Measurements from ENCODE around the gene UQCR10. TPM values are rescaled to one million over a fixed set of nuclear protein-coding genes. Genes with fewer than 3 reads are reported as not detected.

Gene UQCR10
- total RNA-seq, 1 donor from 2014 or later = 77.4 TPM

DNA sequence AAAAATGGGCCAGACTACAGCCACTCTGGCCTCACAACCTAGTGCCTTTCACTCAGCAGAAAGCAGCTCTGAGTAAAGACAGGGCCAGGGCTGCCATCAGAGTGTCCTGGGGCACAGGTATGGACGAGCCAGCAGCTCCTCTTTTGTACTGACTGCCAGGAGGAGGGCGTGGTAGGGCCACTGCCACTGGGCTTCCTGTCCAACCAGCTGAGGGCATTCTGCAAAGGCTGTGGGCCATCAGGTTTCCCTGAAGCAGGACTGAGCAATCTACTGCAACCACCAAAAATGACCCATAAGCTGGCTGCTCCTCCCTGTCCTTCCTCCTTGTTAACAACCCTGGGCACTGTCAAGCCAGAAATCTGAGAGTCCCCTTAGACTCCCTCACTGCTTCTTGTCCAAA is 37.8 kb downstream of the UQCR10 start:
- DNase-seq (ENCODE audit: extremely low spot score, unreplicated experiment) = no peak
- Mint-ChIP-seq H3K27me3 (ENCODE audit: unreplicated experiment) (no peaks in the 10 kb centered on the region), H3K4me3 (ENCODE audit: unreplicated experiment) (no peak overlapping the region), H3K27ac (ENCODE audit: unreplicated experiment) (no peak overlapping the region), H3K9me3 (ENCODE audit: unreplicated experiment) (no peaks in the 10 kb centered on the region), H3K4me1 (ENCODE audit: unreplicated experiment) (no peaks in the 10 kb centered on the region), H3K36me3 (ENCODE audit: unreplicated experiment) (peaks cover 41% of the 10 kb centered on the region)
- TF ChIP-seq, protein P1, sequence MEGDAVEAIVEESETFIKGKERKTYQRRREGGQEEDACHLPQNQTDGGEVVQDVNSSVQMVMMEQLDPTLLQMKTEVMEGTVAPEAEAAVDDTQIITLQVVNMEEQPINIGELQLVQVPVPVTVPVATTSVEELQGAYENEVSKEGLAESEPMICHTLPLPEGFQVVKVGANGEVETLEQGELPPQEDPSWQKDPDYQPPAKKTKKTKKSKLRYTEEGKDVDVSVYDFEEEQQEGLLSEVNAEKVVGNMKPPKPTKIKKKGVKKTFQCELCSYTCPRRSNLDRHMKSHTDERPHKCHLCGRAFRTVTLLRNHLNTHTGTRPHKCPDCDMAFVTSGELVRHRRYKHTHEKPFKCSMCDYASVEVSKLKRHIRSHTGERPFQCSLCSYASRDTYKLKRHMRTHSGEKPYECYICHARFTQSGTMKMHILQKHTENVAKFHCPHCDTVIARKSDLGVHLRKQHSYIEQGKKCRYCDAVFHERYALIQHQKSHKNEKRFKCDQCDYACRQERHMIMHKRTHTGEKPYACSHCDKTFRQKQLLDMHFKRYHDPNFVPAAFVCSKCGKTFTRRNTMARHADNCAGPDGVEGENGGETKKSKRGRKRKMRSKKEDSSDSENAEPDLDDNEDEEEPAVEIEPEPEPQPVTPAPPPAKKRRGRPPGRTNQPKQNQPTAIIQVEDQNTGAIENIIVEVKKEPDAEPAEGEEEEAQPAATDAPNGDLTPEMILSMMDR (IDR thresholded peaks at IDR 0.05) = no peak

DNA sequence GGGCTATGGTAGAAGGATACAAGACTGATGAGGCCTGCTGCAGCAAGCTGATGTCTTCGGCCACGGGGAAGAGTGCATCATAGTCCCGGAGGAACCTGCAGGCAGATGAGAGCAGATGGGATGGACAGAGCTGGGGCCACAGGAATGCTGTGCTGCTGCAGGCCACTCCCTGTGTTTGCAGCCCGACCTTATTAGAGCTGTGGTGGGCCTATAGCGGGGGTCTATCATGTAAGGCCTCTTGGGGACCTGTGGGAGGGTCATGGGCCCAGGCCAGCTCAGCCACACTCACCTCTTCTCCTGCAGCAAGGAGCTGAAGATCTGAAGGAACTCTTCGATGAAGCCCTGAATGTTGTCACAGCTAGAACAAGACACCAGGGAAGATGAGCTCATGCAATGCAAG is 39.0 kb downstream of the UQCR10 start:
- DNase-seq (ENCODE audit: extremely low spot score, unreplicated experiment) = no peak
- peaks cover 33% of the 10 kb centered on the region for H3K36me3 Mint-ChIP-seq (ENCODE audit: unreplicated experiment)
- no peak overlapping the region for H3K27ac Mint-ChIP-seq (ENCODE audit: unreplicated experiment)
- H3K4me3 Mint-ChIP-seq (ENCODE audit: unreplicated experiment) = no peak overlapping the region
- TF ChIP-seq, protein P1 (IDR thresholded peaks at IDR 0.05) = no peak
- H3K9me3 Mint-ChIP-seq (ENCODE audit: unreplicated experiment) = no peaks in the 10 kb centered on the region
- no peaks in the 10 kb centered on the region for H3K27me3 Mint-ChIP-seq (ENCODE audit: unreplicated experiment)
- no peaks in the 10 kb centered on the region for H3K4me1 Mint-ChIP-seq (ENCODE audit: unreplicated experiment)

DNA sequence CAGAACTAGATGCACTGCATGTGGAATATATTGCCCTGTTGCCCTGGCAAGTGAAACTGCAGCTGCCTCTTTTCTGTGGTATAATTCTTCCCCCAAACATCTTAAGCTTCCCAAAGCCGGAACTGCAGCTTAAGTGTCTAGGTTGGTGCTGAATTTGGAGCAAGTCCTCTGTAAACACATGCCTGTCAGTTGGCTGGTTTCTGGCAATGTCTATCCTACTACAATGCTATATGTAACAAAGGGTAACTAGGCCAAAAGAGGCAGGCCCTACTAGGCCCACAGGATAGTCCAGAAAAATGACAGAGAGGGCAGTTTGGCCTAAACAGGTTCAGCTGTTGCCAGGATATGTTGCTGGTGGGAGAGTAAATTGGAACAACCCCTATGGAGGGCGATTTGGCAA is 43.0 kb downstream of the UQCR10 start:
- DNase-seq (ENCODE audit: extremely low spot score, unreplicated experiment) = no peak
- no peaks in the 10 kb centered on the region for H3K4me1 Mint-ChIP-seq (ENCODE audit: unreplicated experiment)
- H3K9me3 Mint-ChIP-seq (ENCODE audit: unreplicated experiment) = no peaks in the 10 kb centered on the region
- H3K4me3 Mint-ChIP-seq (ENCODE audit: unreplicated experiment) = no peak overlapping the region
- no peaks in the 10 kb centered on the region for H3K27me3 Mint-ChIP-seq (ENCODE audit: unreplicated experiment)
- TF ChIP-seq, protein P1 (IDR thresholded peaks at IDR 0.05) = no peak
- no peak overlapping the region for H3K27ac Mint-ChIP-seq (ENCODE audit: unreplicated experiment)
- H3K36me3 Mint-ChIP-seq (ENCODE audit: unreplicated experiment) = peaks cover 46% of the 10 kb centered on the region

DNA sequence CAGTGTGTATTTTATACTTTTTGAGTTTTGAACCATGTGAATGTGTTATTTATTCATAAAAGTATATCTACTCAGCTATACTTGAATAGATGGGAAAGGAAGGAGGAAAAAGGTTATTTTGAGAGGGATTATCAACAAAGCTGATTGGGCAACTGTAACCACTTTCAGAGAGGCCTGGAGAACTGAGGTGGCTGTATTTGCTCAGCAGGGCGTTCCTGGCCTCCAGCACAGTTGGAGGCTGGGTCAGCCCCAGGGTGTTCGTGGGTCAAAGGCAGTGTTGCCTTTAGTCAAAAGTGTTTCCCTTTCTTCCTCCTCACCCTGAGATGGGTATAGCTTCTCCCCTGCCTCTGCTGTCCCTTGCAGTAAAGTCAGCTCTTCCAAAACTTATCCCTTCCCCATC is 44.2 kb downstream of the UQCR10 start:
- Mint-ChIP-seq H3K36me3 (ENCODE audit: unreplicated experiment) (peaks cover 43% of the 10 kb centered on the region), H3K27ac (ENCODE audit: unreplicated experiment) (no peak overlapping the region), H3K4me1 (ENCODE audit: unreplicated experiment) (no peaks in the 10 kb centered on the region), H3K27me3 (ENCODE audit: unreplicated experiment) (no peaks in the 10 kb centered on the region), H3K4me3 (ENCODE audit: unreplicated experiment) (no peak overlapping the region), H3K9me3 (ENCODE audit: unreplicated experiment) (no peaks in the 10 kb centered on the region)
- DNase-seq (ENCODE audit: extremely low spot score, unreplicated experiment) = no peak
- TF ChIP-seq, protein P1 (IDR thresholded peaks at IDR 0.05) = no peak

DNA sequence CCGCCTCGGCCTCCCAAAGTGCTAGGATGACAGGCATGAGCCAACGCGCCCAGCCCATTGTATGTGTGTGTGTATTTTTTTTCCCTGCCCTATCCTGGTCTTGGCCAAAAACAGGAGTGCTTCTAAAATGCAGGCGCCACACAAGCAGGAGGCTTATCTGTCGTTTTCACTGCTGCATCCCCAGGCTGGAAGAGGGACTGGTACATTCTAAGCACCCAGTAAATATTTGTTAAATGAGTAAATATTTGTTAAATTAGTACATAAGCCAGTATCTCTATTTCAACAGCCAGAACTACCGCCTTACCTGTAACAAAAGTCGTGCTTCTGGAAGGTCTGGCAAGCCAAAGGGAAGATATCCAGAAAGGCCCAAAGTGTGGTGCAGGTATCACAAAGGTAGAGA is 46.0 kb downstream of the UQCR10 start:
- no peak overlapping the region for H3K4me3 Mint-ChIP-seq (ENCODE audit: unreplicated experiment)
- H3K36me3 Mint-ChIP-seq (ENCODE audit: unreplicated experiment) = peaks cover 43% of the 10 kb centered on the region
- no peaks in the 10 kb centered on the region for H3K27me3 Mint-ChIP-seq (ENCODE audit: unreplicated experiment)
- no peak for DNase-seq (ENCODE audit: extremely low spot score, unreplicated experiment)
- no peaks in the 10 kb centered on the region for H3K9me3 Mint-ChIP-seq (ENCODE audit: unreplicated experiment)
- TF ChIP-seq, protein P1 (IDR thresholded peaks at IDR 0.05) = no peak
- no peak overlapping the region for H3K27ac Mint-ChIP-seq (ENCODE audit: unreplicated experiment)
- H3K4me1 Mint-ChIP-seq (ENCODE audit: unreplicated experiment) = no peaks in the 10 kb centered on the region
